Smooth muscle cell (in vitro differentiated cells): ENCODE data around the gene TRIM3. TPM values are rescaled to one million over a fixed set of nuclear protein-coding genes. Genes with fewer than 3 reads are reported as not detected.
A peak's percentile ranks its signal among the peaks of the same experiment; 100 is the strongest.

Experiments
- DNase-seq: peaks from one replicate; lab custom pipeline; 2025; ENCODE audit not compliant: unreplicated experiment; lab: John Stamatoyannopoulos, UW
- H2AFZ ChIP-seq: fragments of 200-600 bp; sonication (generic); 2 replicates; pipeline ENCODE4 v1.6.0; 2016; ENCODE audit warnings: antibody characterized with exemption, low read depth, mild to moderate bottlenecking
- H3F3A ChIP-seq: fragments of 200-600 bp; sonication (generic); 2 replicates; pipeline ENCODE4 v1.6.0; 2017; ENCODE audit warnings: antibody characterized with exemption, low read depth
- H3K27ac ChIP-seq: fragments of 200-600 bp; sonication (generic); 2 replicates; pipeline ENCODE4 v1.5.1; 2016; ENCODE audit warnings: low read depth, mild to moderate bottlenecking
- H3K27me3 ChIP-seq: fragments of 200-600 bp; sonication (generic); 2 replicates; pipeline ENCODE4 v1.6.1; 2016; ENCODE audit warnings: low read depth, mild to moderate bottlenecking
- H3K36me3 ChIP-seq: fragments of 200-600 bp; sonication (generic); 2 replicates; pipeline ENCODE4 v1.5.1; 2016; ENCODE audit warnings: low read depth
- H3K4me1 ChIP-seq: fragments of 200-600 bp; sonication (generic); 2 replicates; pipeline ENCODE4 v1.5.1; 2016; ENCODE audit warnings: low read depth
- H3K4me2 ChIP-seq: fragments of 200-600 bp; sonication (generic); 2 replicates; pipeline ENCODE4 v1.6.0; 2016; ENCODE audit warnings: mild to moderate bottlenecking
- H3K4me3 ChIP-seq: fragments of 200-600 bp; sonication (generic); 2 replicates; pipeline ENCODE4 v1.5.1; 2016; ENCODE audit warnings: mild to moderate bottlenecking
- H3K79me2 ChIP-seq: fragments of 200-600 bp; sonication (generic); 2 replicates; pipeline ENCODE4 v1.6.0; 2016; ENCODE audit warnings: low read depth, mild to moderate bottlenecking
- H3K9ac ChIP-seq: fragments of 200-600 bp; sonication (generic); 2 replicates; pipeline ENCODE4 v1.6.0; 2016; ENCODE audit warnings: low read depth
- H3K9me3 ChIP-seq: fragments of 200-600 bp; sonication (generic); replicated peaks from 2 replicates; pipeline ENCODE4 v1.5.1; 2016; ENCODE audit warnings: low read depth
- H4K20me1 ChIP-seq: fragments of 200-600 bp; sonication (generic); 2 replicates; pipeline ENCODE4 v1.6.0; 2016; ENCODE audit warnings: low read depth
- CTCF ChIP-seq: fragments of 200-600 bp; sonication (generic); IDR thresholded peaks from 2 replicates; pipeline ENCODE4 v1.5.1; 2017; ENCODE audit warnings: borderline replicate concordance, mild to moderate bottlenecking, antibody characterized with exemption; ENCODE audit not compliant: insufficient read depth, poor library complexity, severe bottlenecking
- WGBS: methylation state at CpG from one replicate; pipeline ENCODE4 v1.1.7; 2016; ENCODE audit warnings: low lambda C conversion rate; 5-methylcytosine and 5-hydroxymethylcytosine counted together
- polyA plus RNA-seq: library from polyadenylated mRNA; unstranded; fragments of >200 nt; fragmentation: Nextera tagmentation; extraction: Ambion mirVana; gene quantifications from 2 replicates; pipeline ENCODE4 v1.2.1, GENCODE V29; 2016
- total RNA-seq: library from RNA; depleted of rRNA; stranded (reverse); fragments of >200 nt; gene quantifications from 2 replicates; pipeline ENCODE4 v1.2.3, GENCODE V29; 2014

TRIM3 gene
- total and polyA plus RNA-seq, 2 experiments from 2014 or later: 14.0 to 25.5 TPM

GRCh38 chr11:6442441-6442840, 31.3 kb downstream of the TRIM3 start:
- DNase-seq: no peak
- WGBS: 84% methylated on average over 4 of the region's 4 CpGs
- no peaks in the 10 kb centered on the region for H3K4me1 ChIP-seq
- H2AFZ ChIP-seq: no peak overlapping the region
- no peaks in the 10 kb centered on the region for H3K36me3 ChIP-seq
- H3K27me3 ChIP-seq: no peaks in the 10 kb centered on the region
- no peak overlapping the region for H3K27ac ChIP-seq
- H3K79me2 ChIP-seq: no peaks in the 10 kb centered on the region
- no peak overlapping the region for H3K4me3 ChIP-seq
- TF ChIP-seq CTCF: no peak
- no peaks in the 10 kb centered on the region for H3F3A ChIP-seq
- no peak overlapping the region for H3K9ac ChIP-seq
- H3K4me2 ChIP-seq: no peak overlapping the region
- no peaks in the 10 kb centered on the region for H4K20me1 ChIP-seq
- no peaks in the 10 kb centered on the region for H3K9me3 ChIP-seq

GRCh38 chr11:6440906-6441358, 32.8 kb downstream of the TRIM3 start, which contains the start of gene HPX:
TSS of gene HPX (minus strand) at chr11:6440987. CDS start at chr11:6440963, 24 bp downstream.
- no peak within 1 kb of the TSS for H3K27ac ChIP-seq
- H4K20me1 ChIP-seq: no peaks in the 10 kb centered on the region
- no peaks in the 10 kb centered on the region for H3K27me3 ChIP-seq
- peak within 1 kb of the TSS; percentile 49 for H3K4me2 ChIP-seq
- no peak within 1 kb of the TSS for H3K9ac ChIP-seq
- no peak within 1 kb of the TSS for H3K4me3 ChIP-seq
- no peaks in the 10 kb centered on the region for H3K36me3 ChIP-seq
- WGBS: 39% methylated on average over 3 of the region's 3 CpGs
- no peaks in the 10 kb centered on the region for H3K4me1 ChIP-seq
- DNase-seq: no peak
- no peaks in the 10 kb centered on the region for H3K79me2 ChIP-seq
- TF ChIP-seq CTCF: no peak
- no peaks in the 10 kb centered on the region for H3F3A ChIP-seq
- no peaks in the 10 kb centered on the region for H3K9me3 ChIP-seq
- no peak within 1 kb of the TSS for H2AFZ ChIP-seq

- no peaks in the 10 kb centered on the region for H3F3A ChIP-seq
- H4K20me1 ChIP-seq: no peaks in the 10 kb centered on the region
- no peaks in the 10 kb centered on the region for H3K79me2 ChIP-seq
- H3K27ac ChIP-seq: no peak overlapping the region
- H3K4me3 ChIP-seq: no peak overlapping the region
- TF ChIP-seq CTCF: peak; percentile 46
- no peaks in the 10 kb centered on the region for H3K4me1 ChIP-seq
- H3K27me3 ChIP-seq: no peaks in the 10 kb centered on the region
- no peaks in the 10 kb centered on the region for H3K9me3 ChIP-seq
- no peaks in the 10 kb centered on the region for H3K36me3 ChIP-seq
- no peak overlapping the region for H3K4me2 ChIP-seq
- WGBS: 18% methylated on average over 1 of the region's 1 CpG
- DNase-seq: no peak
- no peak overlapping the region for H2AFZ ChIP-seq
- H3K9ac ChIP-seq: no peak overlapping the region
Measured at GRCh38 chr11:6438979-6439571, 34.7 kb downstream of the TRIM3 start.

GRCh38 chr11:6437993-6438392, 35.7 kb downstream of the TRIM3 start:
- TF ChIP-seq CTCF: no peak
- Histone ChIP-seq H3K27ac (no peak overlapping the region), H3K4me1 (no peaks in the 10 kb centered on the region), H3K36me3 (no peaks in the 10 kb centered on the region), H3K4me3 (no peak overlapping the region), H4K20me1 (no peaks in the 10 kb centered on the region), H3F3A (no peaks in the 10 kb centered on the region), H3K27me3 (no peaks in the 10 kb centered on the region), H2AFZ (no peak overlapping the region), H3K79me2 (no peaks in the 10 kb centered on the region), H3K9ac (no peak overlapping the region), H3K9me3 (no peaks in the 10 kb centered on the region), H3K4me2 (no peak overlapping the region)
- WGBS: 93% methylated on average over 3 of the region's 3 CpGs
- no peak for DNase-seq
